MM.1S (cell line): ENCODE data around the gene A1BG.
"Not testable (repeated sequence)": the region's sequence is repeated elsewhere in the genome, so short reads cannot be mapped to it uniquely, and the experiment has no call there.

Experiments used
- DNase-seq: peaks from one replicate; pipeline ENCODE4 v3.0.0-alpha.2; 2015
- H2AFZ ChIP-seq: fragments of 300-600 bp; sonication (generic); 2 replicates; pipeline ENCODE4 v1.6.0; 2016; ENCODE audit warnings: antibody characterized with exemption, low read length
- H3F3A ChIP-seq: fragments of 300-600 bp; sonication (generic); 2 replicates; pipeline ENCODE4 v1.6.1; 2016; ENCODE audit warnings: mild to moderate bottlenecking, antibody characterized with exemption, low read length, moderate library complexity, mixed read lengths; ENCODE audit not compliant: insufficient read depth
- H3K27ac ChIP-seq: fragments of 300-600 bp; sonication (generic); 2 replicates; pipeline ENCODE4 v1.5.1; 2016; ENCODE audit warnings: mild to moderate bottlenecking, low read length
- H3K27me3 ChIP-seq: fragments of 300-600 bp; sonication (generic); replicated peaks from 2 replicates; pipeline ENCODE4 v1.6.0; 2016; ENCODE audit warnings: low read length; ENCODE audit not compliant: insufficient read depth
- H3K36me3 ChIP-seq: fragments of 300-600 bp; sonication (generic); replicated peaks from 2 replicates; pipeline ENCODE4 v1.6.1; 2016; ENCODE audit warnings: mild to moderate bottlenecking, low read length, mixed read lengths; ENCODE audit not compliant: insufficient read depth
- H3K4me1 ChIP-seq: fragments of 300-600 bp; sonication (generic); 2 replicates; pipeline ENCODE4 v1.6.1; 2016; ENCODE audit warnings: low read length, mixed read lengths
- H3K4me2 ChIP-seq: fragments of 300-600 bp; sonication (generic); 2 replicates; pipeline ENCODE4 v1.6.0; 2016; ENCODE audit warnings: low read depth, low read length
- H3K4me3 ChIP-seq: fragments of 300-600 bp; sonication (generic); 2 replicates; pipeline ENCODE4 v1.5.1; 2016; ENCODE audit warnings: low read length, mixed read lengths
- H3K79me2 ChIP-seq: fragments of 300-600 bp; sonication (generic); 2 replicates; pipeline ENCODE4 v1.6.1; 2016; ENCODE audit warnings: mixed run types, low read length, mixed read lengths
- H3K9ac ChIP-seq: fragments of 300-600 bp; sonication (generic); 2 replicates; pipeline ENCODE4 v1.6.1; 2016; ENCODE audit warnings: low read length, mixed read lengths
- H3K9me2 ChIP-seq: fragments of 300-600 bp; sonication (generic); replicated peaks from 2 replicates; pipeline ENCODE4 v1.6.1; 2016; ENCODE audit warnings: mild to moderate bottlenecking, low read length, mixed read lengths; ENCODE audit not compliant: insufficient read depth
- H3K9me3 ChIP-seq: fragments of 300-600 bp; sonication (generic); replicated peaks from 2 replicates; pipeline ENCODE4 v1.6.1; 2016; ENCODE audit warnings: mild to moderate bottlenecking, low read length, mixed read lengths; ENCODE audit not compliant: insufficient read depth
- H4K20me1 ChIP-seq: fragments of 300-600 bp; sonication (generic); 2 replicates; pipeline ENCODE4 v1.6.1; 2016; ENCODE audit warnings: mild to moderate bottlenecking, low read length, moderate library complexity, mixed read lengths; ENCODE audit not compliant: insufficient read depth
- CTCF ChIP-seq: fragments of 300-600 bp; sonication (generic); IDR thresholded peaks from 2 replicates; pipeline ENCODE4 v1.5.1; 2016; ENCODE audit warnings: antibody characterized with exemption, low read length, mixed read lengths
- EZH2 ChIP-seq: fragments of 300-600 bp; sonication (generic); optimal IDR thresholded peaks from 2 replicates; pipeline ENCODE3; 2017; ENCODE audit warnings: low read depth, mild to moderate bottlenecking, antibody characterized with exemption, low read length, mixed read lengths
- EZH2phosphoT487 ChIP-seq: fragments of 300-600 bp; sonication (generic); IDR thresholded peaks from 2 replicates; pipeline ENCODE4 v1.6.1; 2018; ENCODE audit warnings: antibody characterized with exemption, low read length

Gene A1BG

GRCh38 chr19:58315580-58315979 is 37.7 kb downstream of the A1BG start:
- H3K79me2 ChIP-seq = no peaks in the 10 kb centered on the region
- H4K20me1 ChIP-seq = no peaks in the 10 kb centered on the region
- H3K36me3 ChIP-seq = peaks cover 14% of the 10 kb centered on the region; the same call in 1 of the 2 replicates

GRCh38 chr19:58311345-58311865 is 41.9 kb downstream of the A1BG start:
- H3K9ac ChIP-seq = no peak overlapping the region
- no peaks in the 10 kb centered on the region for H3F3A ChIP-seq
- H3K27ac ChIP-seq = no peak overlapping the region
- no peak overlapping the region for H3K4me2 ChIP-seq
- H3K4me1 ChIP-seq = no peaks in the 10 kb centered on the region
- peaks cover 16% of the 10 kb centered on the region for H3K79me2 ChIP-seq
- peaks cover 29% of the 10 kb centered on the region for H3K36me3 ChIP-seq
- no peak overlapping the region for H2AFZ ChIP-seq
- no peaks in the 10 kb centered on the region for H4K20me1 ChIP-seq
- no peaks in the 10 kb centered on the region for H3K9me2 ChIP-seq
- no peaks in the 10 kb centered on the region for H3K9me3 ChIP-seq
- no peak for DNase-seq
- no peak overlapping the region for H3K4me3 ChIP-seq
- TF ChIP-seq CTCF = no peak
- no peak for TF ChIP-seq EZH2phosphoT487
- no peak for TF ChIP-seq EZH2
- no peaks in the 10 kb centered on the region for H3K27me3 ChIP-seq

More at GRCh38 chr19:58315580-58315979, 37.7 kb downstream of the A1BG start:
- Histone ChIP-seq H3K27ac (no peak overlapping the region), H3K4me3 (no peak overlapping the region), H2AFZ (no peak overlapping the region), H3F3A (no peaks in the 10 kb centered on the region), H3K4me1 (no peaks in the 10 kb centered on the region), H3K4me2 (no peak overlapping the region), H3K9ac (no peak overlapping the region), H3K27me3 (no peaks in the 10 kb centered on the region), H3K9me3 (no peaks in the 10 kb centered on the region), H3K9me2 (no peaks in the 10 kb centered on the region)
- DNase-seq = no peak
- TF ChIP-seq EZH2phosphoT487 (no peak), CTCF (no peak), EZH2 (no peak)

DNA sequence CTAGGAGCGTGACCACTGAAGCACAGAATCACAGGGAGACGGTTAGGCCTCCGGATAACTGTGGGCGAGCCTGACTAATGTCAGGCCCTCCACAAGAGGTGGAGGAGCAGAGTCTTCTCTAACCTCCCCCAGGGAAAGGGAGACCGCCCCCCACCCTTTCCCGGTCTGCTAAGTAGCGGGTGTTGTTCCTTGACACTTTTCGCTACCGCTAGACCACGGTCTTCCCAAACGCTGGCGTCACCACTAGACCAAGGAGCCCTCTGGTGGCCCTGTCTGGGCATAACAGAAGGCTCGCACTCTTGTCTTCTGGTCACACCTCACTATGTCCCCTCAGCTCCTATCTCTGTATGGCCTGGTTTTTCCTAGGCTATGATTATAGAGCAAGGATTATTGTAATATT is 42.6 kb downstream of the A1BG start:
- not testable (repeated sequence) for H3K4me2 ChIP-seq, H3K9me3 ChIP-seq, H3K4me3 ChIP-seq, H3K9me2 ChIP-seq, H3F3A ChIP-seq, H3K27ac ChIP-seq, H3K27me3 ChIP-seq, H3K4me1 ChIP-seq, H3K9ac ChIP-seq, H2AFZ ChIP-seq, H4K20me1 ChIP-seq, DNase-seq
- peaks cover 29% of the 10 kb centered on the region for H3K36me3 ChIP-seq
- peaks cover 24% of the 10 kb centered on the region for H3K79me2 ChIP-seq

- DNase-seq = no peak
- Histone ChIP-seq H3K36me3 (peaks cover 26% of the 10 kb centered on the region), H2AFZ (no peak overlapping the region), H3K9me2 (no peaks in the 10 kb centered on the region), H3K4me3 (no peak overlapping the region), H3F3A (no peaks in the 10 kb centered on the region), H3K27me3 (no peaks in the 10 kb centered on the region), H3K9me3 (no peaks in the 10 kb centered on the region), H3K9ac (no peak overlapping the region), H3K27ac (no peak overlapping the region), H3K4me2 (no peak overlapping the region), H4K20me1 (no peaks in the 10 kb centered on the region), H3K79me2 (peaks cover 27% of the 10 kb centered on the region), H3K4me1 (no peaks in the 10 kb centered on the region)
- TF ChIP-seq CTCF = no peak
Observed at GRCh38 chr19:58307736-58308135, 45.6 kb downstream of the A1BG start.
